IMR-90 (cell line): Measurements from ENCODE around the gene MAN2A1. TPM values are rescaled to one million over a fixed set of nuclear protein-coding genes. Genes with fewer than 3 reads are reported as not detected.

ENCODE experiments used
- ATAC-seq: fragments of 200-7000 bp; cut with Tn5 transposase; 2 replicates; pipeline ENCODE4 v1.9.1; 2020; ENCODE audit warnings: low read depth, mild to moderate bottlenecking, moderate library complexity
- BruUV-seq: library from RNA; stranded (reverse); fragments of 400-500 nt; replicated peaks from 2 replicates; lab custom pipeline; 2021; lab: Mats Ljungman, UMichigan
- CTCF ChIA-PET: fragments of 300-600 bp; formaldehyde crosslinking; extraction: SDS; loops from one replicate; lab custom pipeline; 2021; ENCODE audit warnings: antibody characterized with exemption; lab: Yijun Ruan, JAX
- POLR2A ChIA-PET: fragments of 300-600 bp; sonication (Branson Sonifier 250); formaldehyde crosslinking; loops from one replicate; lab custom pipeline; 2022; ENCODE audit warnings: antibody characterized with exemption; ENCODE audit not compliant: unreplicated experiment; lab: Charles Lee
- DNase-seq: peaks from one replicate; pipeline ENCODE4 v3.0.0; 2013
- H2AFZ ChIP-seq: replicated peaks from 2 replicates; pipeline ENCODE3; 2013; ENCODE audit warnings: low read length, mild to moderate bottlenecking; ENCODE audit not compliant: poor library complexity
- H2AK5ac ChIP-seq: 2 replicates; pipeline ENCODE4 v1.6.1; 2013; ENCODE audit warnings: low read depth, low read length, inconsistent platforms
- H2AK9ac ChIP-seq: replicated peaks from 2 replicates; pipeline ENCODE3; 2013; ENCODE audit warnings: mild to moderate bottlenecking, low read depth, low read length, moderate library complexity; ENCODE audit not compliant: poor library complexity
- H2BK120ac ChIP-seq: 2 replicates; pipeline ENCODE4 v1.6.1; 2013; ENCODE audit warnings: low read depth, low read length, inconsistent platforms
- H2BK15ac ChIP-seq: 3 replicates; pipeline ENCODE4 v1.6.1; 2013; ENCODE audit warnings: low read depth, low read length, inconsistent platforms
- H2BK20ac ChIP-seq: 2 replicates; pipeline ENCODE4 v1.6.1; 2013; ENCODE audit warnings: low read depth, mild to moderate bottlenecking, inconsistent platforms, low read length, moderate library complexity
- H2BK5ac ChIP-seq: 2 replicates; pipeline ENCODE4 v1.6.1; 2013; ENCODE audit warnings: mild to moderate bottlenecking, low read depth, low read length, inconsistent platforms; ENCODE audit not compliant: poor library complexity, severe bottlenecking
- H3K14ac ChIP-seq: replicated peaks from 2 replicates; pipeline ENCODE4 v1.6.1; 2013; ENCODE audit warnings: low read depth, low read length, inconsistent platforms
- H3K18ac ChIP-seq: 2 replicates; pipeline ENCODE4 v1.6.1; 2013; ENCODE audit warnings: low read depth, low read length, control low read depth
- H3K23ac ChIP-seq: 2 replicates; pipeline ENCODE4 v1.6.1; 2013; ENCODE audit warnings: low read depth, low read length, inconsistent platforms
- H3K27ac ChIP-seq: 2 replicates; pipeline ENCODE4 v1.5.1; 2013; ENCODE audit warnings: mild to moderate bottlenecking, control low read depth, low read length; ENCODE audit not compliant: insufficient read depth
- H3K27me3 ChIP-seq: 2 replicates; pipeline ENCODE4 v1.6.1; 2013; ENCODE audit warnings: low read length; ENCODE audit not compliant: control insufficient read depth, insufficient read depth
- H3K36me3 ChIP-seq: 2 replicates; pipeline ENCODE4 v1.6.1; 2013; ENCODE audit warnings: low read length, mixed read lengths; ENCODE audit not compliant: control insufficient read depth, insufficient read depth
- H3K4ac ChIP-seq: 2 replicates; pipeline ENCODE4 v1.6.1; 2013; ENCODE audit warnings: low read depth, low read length, inconsistent platforms
- H3K4me1 ChIP-seq: 2 replicates; pipeline ENCODE4 v1.6.1; 2013; ENCODE audit warnings: low read length, mixed read lengths; ENCODE audit not compliant: control insufficient read depth, insufficient read depth
- H3K4me2 ChIP-seq: 2 replicates; pipeline ENCODE4 v1.6.1; 2013; ENCODE audit warnings: low read depth, mild to moderate bottlenecking, control low read depth, low read length, moderate library complexity
- H3K4me3 ChIP-seq: 2 replicates; pipeline ENCODE4 v1.5.1; 2013; ENCODE audit warnings: low read depth, mild to moderate bottlenecking, control low read depth, low read length, moderate library complexity; ENCODE audit not compliant: insufficient read depth
- H3K56ac ChIP-seq: 2 replicates; pipeline ENCODE4 v1.6.1; 2013; ENCODE audit warnings: low read length, inconsistent platforms; ENCODE audit not compliant: insufficient read depth; ENCODE audit errors: extremely low read depth
- H3K79me1 ChIP-seq, 2 experiments: 2 replicates each; pipeline ENCODE4 v1.6.1; 2013; ENCODE audit warnings: low read length in 2 of 2, inconsistent platforms in 1 of 2, low read depth in 1 of 2
- H3K9ac ChIP-seq: 2 replicates; pipeline ENCODE4 v1.6.1; 2013; ENCODE audit warnings: low read depth, low read length, control low read depth
- H3K9me1 ChIP-seq: 2 replicates; pipeline ENCODE4 v1.6.1; 2013; ENCODE audit warnings: low read length, inconsistent platforms; ENCODE audit not compliant: insufficient read depth
- H3K9me3 ChIP-seq: 2 replicates; pipeline ENCODE4 v1.6.1; 2013; ENCODE audit warnings: low read length; ENCODE audit not compliant: control insufficient read depth, insufficient read depth
- H4K20me1 ChIP-seq: 2 replicates; pipeline ENCODE4 v1.6.1; 2013; ENCODE audit warnings: low read length, inconsistent platforms; ENCODE audit not compliant: insufficient read depth
- H4K5ac ChIP-seq: 2 replicates; pipeline ENCODE4 v1.6.1; 2013; ENCODE audit warnings: mild to moderate bottlenecking, low read depth, low read length, control low read depth
- H4K8ac ChIP-seq, 2 experiments: 2 replicates each; pipeline ENCODE4 v1.6.1; 2013; ENCODE audit warnings: low read depth in 2 of 2, low read length in 2 of 2, control low read depth in 1 of 2, inconsistent platforms in 1 of 2
- H4K91ac ChIP-seq: 2 replicates; pipeline ENCODE4 v1.6.1; 2013; ENCODE audit warnings: low read depth, low read length, inconsistent platforms; ENCODE audit not compliant: insufficient read depth
- BHLHE40 ChIP-seq: fragments of 150-350 bp; IDR thresholded peaks from 2 replicates; pipeline ENCODE4 v1.6.1; 2016; ENCODE audit warnings: mild to moderate bottlenecking, low read depth, low read length
- CEBPB ChIP-seq: IDR thresholded peaks from 2 replicates; pipeline ENCODE4 v1.6.1; 2012; ENCODE audit warnings: low read depth, low read length, improper control_type of control experiment
- CHD1 ChIP-seq: IDR thresholded peaks from 2 replicates; pipeline ENCODE4 v1.6.1; 2012; ENCODE audit warnings: low read depth, low read length, improper control_type of control experiment
- MAFK ChIP-seq: IDR thresholded peaks from 2 replicates; pipeline ENCODE4 v1.6.1; 2012; ENCODE audit warnings: low read depth, low read length, improper control_type of control experiment
- MXI1 ChIP-seq: IDR thresholded peaks from 2 replicates; pipeline ENCODE4 v1.6.1; 2012; ENCODE audit warnings: low read depth, mild to moderate bottlenecking, low read length, moderate library complexity, borderline replicate concordance
- NFE2L2 ChIP-seq: fragments of 150-350 bp; IDR thresholded peaks from 2 replicates; pipeline ENCODE4 v1.6.1; 2016; ENCODE audit warnings: low read depth, mild to moderate bottlenecking, low read length
- RAD21 ChIP-seq: IDR thresholded peaks from 2 replicates; pipeline ENCODE4 v1.6.1; 2012; ENCODE audit warnings: low read length, improper control_type of control experiment
- RCOR1 ChIP-seq: IDR thresholded peaks from 2 replicates; pipeline ENCODE4 v1.6.1; 2012; ENCODE audit warnings: mild to moderate bottlenecking, low read length, improper control_type of control experiment; ENCODE audit not compliant: insufficient replicate concordance
- SMC3 ChIP-seq: fragments of 150-350 bp; IDR thresholded peaks from 2 replicates; pipeline ENCODE4 v1.6.1; 2016; ENCODE audit warnings: low read depth, mild to moderate bottlenecking, antibody characterized with exemption, low read length, moderate library complexity
- WGBS, 2 experiments: methylation state at CpG; one replicate each; pipeline versions ENCODE4 v1.1.5 to v1.1.7; 2013; ENCODE audit warnings: missing lambda C conversion rate in 2 of 2; ENCODE audit not compliant: insufficient read length in 1 of 2; ENCODE audit errors: extremely low coverage in 2 of 2; 5-methylcytosine and 5-hydroxymethylcytosine counted together
- dilution Hi-C: fragments of 300-500 bp; cut with HindIII; formaldehyde crosslinking; loops from one replicate; pipeline ENCODE4 v1.14.3; 2018; ENCODE audit warnings: low sequenced_read_pairs; ENCODE audit not compliant: unreplicated experiment
- in situ Hi-C: fragments of 300-500 bp; cut with MboI; formaldehyde crosslinking; loops from 3 replicates; pipeline ENCODE4 v1.14.3; 2019; ENCODE audit warnings: low sequenced_read_pairs, inconsistent platforms, mixed read lengths
- intact Hi-C: fragments of 100-400 bp; cut with micrococcal nuclease; formaldehyde crosslinking; loops from 2 replicates; pipeline ENCODE4 v1.10.0; 2022
- polyA plus RNA-seq, 3 experiments: library from polyadenylated mRNA; depleted of rRNA; stranded (reverse); fragments of >200 nt; gene quantifications; 2 replicates each; pipeline ENCODE4 v1.2.3, GENCODE V29; 2012; ENCODE audit warnings: low replicate concordance in 1 of 3
- total RNA-seq: library from RNA; depleted of rRNA; stranded (reverse); fragments of >200 nt; gene quantifications from 2 replicates; pipeline ENCODE4 v1.2.3, GENCODE V29; 2012
- TF ChIP-seq, protein P1 (sequence below): conservative IDR thresholded peaks from 2 replicates; pipeline ENCODE4 v1.5.1; 2012; ENCODE audit warnings: mild to moderate bottlenecking, low read depth, low read length, improper control_type of control experiment
- TF ChIP-seq, protein P2 (sequence below): fragments of 150-350 bp; IDR thresholded peaks from 2 replicates; pipeline ENCODE4 v1.6.1; 2016; ENCODE audit warnings: low read depth, mild to moderate bottlenecking, low read length, moderate library complexity, borderline replicate concordance

MAN2A1 gene
- total and polyA plus RNA-seq, 2 of the 4 experiments (the other 2 are of a cell fraction) = 16.4 to 29.6 TPM

DNA sequence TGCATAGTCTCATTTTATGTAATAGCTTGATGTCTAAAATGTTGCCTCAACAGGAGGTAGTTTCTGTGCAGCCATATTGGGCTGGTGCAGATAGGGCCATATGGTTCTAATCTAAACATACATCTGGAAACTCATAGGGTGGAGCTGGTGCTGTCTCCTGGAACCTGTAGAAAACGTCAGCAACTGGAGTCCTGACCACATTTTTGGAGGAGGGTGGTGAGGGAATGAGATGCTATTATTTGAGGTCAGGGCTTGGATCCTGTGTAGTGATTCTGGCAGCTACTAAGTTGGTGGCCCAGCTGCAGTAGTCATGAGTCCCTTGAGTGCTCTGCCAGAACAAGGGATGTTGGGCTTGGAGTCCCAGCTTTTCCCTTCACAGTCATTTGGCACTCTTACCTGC is 14.1 kb downstream of the MAN2A1 start:
- TF ChIP-seq RAD21 (no peak), MXI1 (no peak), MAFK (no peak), NFE2L2 (no peak), BHLHE40 (no peak), RCOR1 (no peak), SMC3 (no peak), CHD1 (no peak), CEBPB (no peak)
- TF ChIP-seq, protein P1, sequence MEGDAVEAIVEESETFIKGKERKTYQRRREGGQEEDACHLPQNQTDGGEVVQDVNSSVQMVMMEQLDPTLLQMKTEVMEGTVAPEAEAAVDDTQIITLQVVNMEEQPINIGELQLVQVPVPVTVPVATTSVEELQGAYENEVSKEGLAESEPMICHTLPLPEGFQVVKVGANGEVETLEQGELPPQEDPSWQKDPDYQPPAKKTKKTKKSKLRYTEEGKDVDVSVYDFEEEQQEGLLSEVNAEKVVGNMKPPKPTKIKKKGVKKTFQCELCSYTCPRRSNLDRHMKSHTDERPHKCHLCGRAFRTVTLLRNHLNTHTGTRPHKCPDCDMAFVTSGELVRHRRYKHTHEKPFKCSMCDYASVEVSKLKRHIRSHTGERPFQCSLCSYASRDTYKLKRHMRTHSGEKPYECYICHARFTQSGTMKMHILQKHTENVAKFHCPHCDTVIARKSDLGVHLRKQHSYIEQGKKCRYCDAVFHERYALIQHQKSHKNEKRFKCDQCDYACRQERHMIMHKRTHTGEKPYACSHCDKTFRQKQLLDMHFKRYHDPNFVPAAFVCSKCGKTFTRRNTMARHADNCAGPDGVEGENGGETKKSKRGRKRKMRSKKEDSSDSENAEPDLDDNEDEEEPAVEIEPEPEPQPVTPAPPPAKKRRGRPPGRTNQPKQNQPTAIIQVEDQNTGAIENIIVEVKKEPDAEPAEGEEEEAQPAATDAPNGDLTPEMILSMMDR = no peak
- TF ChIP-seq, protein P2, sequence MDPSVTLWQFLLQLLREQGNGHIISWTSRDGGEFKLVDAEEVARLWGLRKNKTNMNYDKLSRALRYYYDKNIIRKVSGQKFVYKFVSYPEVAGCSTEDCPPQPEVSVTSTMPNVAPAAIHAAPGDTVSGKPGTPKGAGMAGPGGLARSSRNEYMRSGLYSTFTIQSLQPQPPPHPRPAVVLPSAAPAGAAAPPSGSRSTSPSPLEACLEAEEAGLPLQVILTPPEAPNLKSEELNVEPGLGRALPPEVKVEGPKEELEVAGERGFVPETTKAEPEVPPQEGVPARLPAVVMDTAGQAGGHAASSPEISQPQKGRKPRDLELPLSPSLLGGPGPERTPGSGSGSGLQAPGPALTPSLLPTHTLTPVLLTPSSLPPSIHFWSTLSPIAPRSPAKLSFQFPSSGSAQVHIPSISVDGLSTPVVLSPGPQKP = no peak
- H4K5ac ChIP-seq = no peak overlapping the region
- no peak overlapping the region for H2AK5ac ChIP-seq
- no peak overlapping the region for H3K4me3 ChIP-seq
- in situ Hi-C loops (no loop called here), intact Hi-C loops (no loop called here), dilution Hi-C loops (no loop called here)
- no peak overlapping the region for H2AK9ac ChIP-seq
- H2BK5ac ChIP-seq = no peak overlapping the region
- DNase-seq (peak; percentile 22), ATAC-seq (no peak)
- peaks cover 3% of the 10 kb centered on the region for H3K4me1 ChIP-seq
- H3K9me1 ChIP-seq = peaks cover 6% of the 10 kb centered on the region; the same call in 1 of the 2 replicates
- 20% methylated on average over 1 of the region's 1 CpG; no CpG with 5 or more reads in 1 of the 2 experiments for WGBS, 2 experiments
- H4K8ac ChIP-seq = no peak overlapping the region
- POLR2A ChIA-PET = no interaction called here
- H3K27ac ChIP-seq = no peak overlapping the region
- H2BK20ac ChIP-seq = no peak overlapping the region
- H3K79me1 ChIP-seq = peaks cover 30 to 62% of the 10 kb centered on the region in 2 experiments
- no peak overlapping the region for H3K14ac ChIP-seq
- no peak overlapping the region for H3K4me2 ChIP-seq
- no peak overlapping the region for H2BK120ac ChIP-seq
- no peaks in the 10 kb centered on the region for H3K9me3 ChIP-seq
- H2BK15ac ChIP-seq = no peak overlapping the region
- no peak overlapping the region for H2AFZ ChIP-seq
- CTCF ChIA-PET = no interaction called here
- H3K23ac ChIP-seq = no peak overlapping the region
- BruUV-seq = no TSS peak
- H3K27me3 ChIP-seq = no peaks in the 10 kb centered on the region
- H3K56ac ChIP-seq = no peak overlapping the region
- no peaks in the 10 kb centered on the region for H3K36me3 ChIP-seq
- H3K9ac ChIP-seq = no peak overlapping the region
- peaks cover 30% of the 10 kb centered on the region for H4K20me1 ChIP-seq
- H3K18ac ChIP-seq = no peak overlapping the region
- no peak overlapping the region for H3K4ac ChIP-seq
- H4K91ac ChIP-seq = no peak overlapping the region
